Calu3 (cell line): ENCODE data around the gene SLC28A3. TPM values are rescaled to one million over a fixed set of nuclear protein-coding genes. Genes with fewer than 3 reads are reported as not detected.

Experiments
- BruUV-seq: library from RNA; stranded (reverse); fragments of 400-500 nt; replicated peaks from 2 replicates; lab custom pipeline; 2021; lab: Mats Ljungman, UMichigan
- CTCF ChIA-PET: fragments of 300-600 bp; sonication (Branson Sonifier 250); formaldehyde crosslinking; loops from one replicate; lab custom pipeline; 2022; ENCODE audit warnings: antibody characterized with exemption; lab: Charles Lee
- DNase-seq: peaks from one replicate; pipeline ENCODE4 v3.0.0; 2022
- H3K27ac Mint-ChIP-seq: one replicate; pipeline ENCODE4 v1.8.0; 2022; ENCODE audit warnings: mixed read lengths; ENCODE audit not compliant: unreplicated experiment
- H3K27me3 Mint-ChIP-seq: one replicate; pipeline ENCODE4 v1.8.0; 2022; ENCODE audit warnings: mixed read lengths; ENCODE audit not compliant: unreplicated experiment
- H3K36me3 Mint-ChIP-seq: one replicate; pipeline ENCODE4 v1.8.0; 2022; ENCODE audit warnings: mild to moderate bottlenecking, moderate library complexity, mixed read lengths; ENCODE audit not compliant: insufficient read depth, unreplicated experiment
- H3K4me1 Mint-ChIP-seq: one replicate; pipeline ENCODE4 v1.8.0; 2022; ENCODE audit warnings: mild to moderate bottlenecking, low read depth, mixed read lengths; ENCODE audit not compliant: unreplicated experiment
- H3K4me3 Mint-ChIP-seq: one replicate; pipeline ENCODE4 v1.8.0; 2022; ENCODE audit warnings: mild to moderate bottlenecking, low read depth, moderate library complexity, mixed read lengths; ENCODE audit not compliant: unreplicated experiment
- H3K9me3 Mint-ChIP-seq: one replicate; pipeline ENCODE4 v1.8.0; 2022; ENCODE audit warnings: low read depth, mixed read lengths; ENCODE audit not compliant: unreplicated experiment
- intact Hi-C: fragments of 100-400 bp; cut with micrococcal nuclease; formaldehyde crosslinking; loops from one replicate; pipeline ENCODE4 v1.10.0; 2022; ENCODE audit not compliant: unreplicated experiment
- total RNA-seq: library from RNA; stranded (reverse); gene quantifications from 2 replicates; pipeline ENCODE4 v1.2.3, GENCODE V29; 2022
- TF ChIP-seq, protein P1 (sequence below): fragments of 200-600 bp; IDR thresholded peaks from one replicate; pipeline ENCODE4 v1.8.0; 2022; ENCODE audit warnings: antibody characterized with exemption; ENCODE audit not compliant: unreplicated experiment

SLC28A3 gene
- total RNA-seq, 1 experiment from 2014 or later, result 10.7 TPM

DNA sequence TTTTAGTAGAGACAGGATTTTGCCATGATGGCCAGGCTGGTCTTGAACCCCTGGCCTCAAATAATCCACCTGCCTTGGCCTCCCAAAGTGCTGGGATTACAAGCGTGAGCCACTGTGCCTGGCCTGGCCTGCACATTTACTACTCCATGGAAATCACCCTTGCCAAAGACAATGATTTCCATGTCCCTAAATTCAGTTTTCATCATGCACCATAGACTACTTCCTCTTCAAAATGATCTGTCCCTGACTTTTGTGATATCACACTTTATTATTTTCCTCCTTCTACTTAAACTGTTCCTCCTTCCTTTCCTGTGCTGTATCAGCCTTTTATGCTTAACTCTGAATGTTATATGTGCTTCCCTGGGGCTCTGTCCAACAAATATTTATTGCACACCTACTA, 20.3 kb downstream of the SLC28A3 start:
- Mint-ChIP-seq H3K4me3 (no peak overlapping the region), H3K27me3 (no peaks in the 10 kb centered on the region), H3K36me3 (no peaks in the 10 kb centered on the region), H3K9me3 (no peaks in the 10 kb centered on the region), H3K4me1 (peaks cover 21% of the 10 kb centered on the region), H3K27ac (no peak overlapping the region)
- CTCF ChIA-PET, result no interaction called here
- TF ChIP-seq, protein P1, sequence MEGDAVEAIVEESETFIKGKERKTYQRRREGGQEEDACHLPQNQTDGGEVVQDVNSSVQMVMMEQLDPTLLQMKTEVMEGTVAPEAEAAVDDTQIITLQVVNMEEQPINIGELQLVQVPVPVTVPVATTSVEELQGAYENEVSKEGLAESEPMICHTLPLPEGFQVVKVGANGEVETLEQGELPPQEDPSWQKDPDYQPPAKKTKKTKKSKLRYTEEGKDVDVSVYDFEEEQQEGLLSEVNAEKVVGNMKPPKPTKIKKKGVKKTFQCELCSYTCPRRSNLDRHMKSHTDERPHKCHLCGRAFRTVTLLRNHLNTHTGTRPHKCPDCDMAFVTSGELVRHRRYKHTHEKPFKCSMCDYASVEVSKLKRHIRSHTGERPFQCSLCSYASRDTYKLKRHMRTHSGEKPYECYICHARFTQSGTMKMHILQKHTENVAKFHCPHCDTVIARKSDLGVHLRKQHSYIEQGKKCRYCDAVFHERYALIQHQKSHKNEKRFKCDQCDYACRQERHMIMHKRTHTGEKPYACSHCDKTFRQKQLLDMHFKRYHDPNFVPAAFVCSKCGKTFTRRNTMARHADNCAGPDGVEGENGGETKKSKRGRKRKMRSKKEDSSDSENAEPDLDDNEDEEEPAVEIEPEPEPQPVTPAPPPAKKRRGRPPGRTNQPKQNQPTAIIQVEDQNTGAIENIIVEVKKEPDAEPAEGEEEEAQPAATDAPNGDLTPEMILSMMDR, result no peak
- no peak for DNase-seq
- BruUV-seq, result no TSS peak
- intact Hi-C loops, result no loop called here

DNA sequence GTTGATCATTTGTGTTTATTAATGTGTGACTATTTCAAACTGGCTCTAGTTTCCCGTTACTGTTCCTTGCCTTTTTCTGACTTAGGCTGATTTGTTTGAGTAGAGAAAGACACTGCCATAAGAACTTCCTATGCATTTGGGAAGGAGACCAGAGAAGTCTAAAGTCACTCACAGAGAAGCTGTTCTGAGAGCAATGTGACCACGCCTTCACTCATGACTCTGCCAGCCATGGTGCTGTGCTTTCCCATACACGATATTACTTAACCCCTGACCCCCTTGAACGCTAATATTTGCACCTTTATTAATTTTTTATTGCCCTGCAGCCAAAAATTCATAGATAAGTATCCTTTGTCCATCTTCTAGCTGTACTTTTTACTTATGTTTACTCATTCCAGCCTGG, 20.9 kb downstream of the SLC28A3 start:
- Mint-ChIP-seq H3K27ac (no peak overlapping the region), H3K4me1 (peaks cover 21% of the 10 kb centered on the region), H3K27me3 (no peaks in the 10 kb centered on the region), H3K9me3 (no peaks in the 10 kb centered on the region), H3K4me3 (no peak overlapping the region), H3K36me3 (no peaks in the 10 kb centered on the region)
- no TSS peak for BruUV-seq
- TF ChIP-seq, protein P1, result no peak
- intact Hi-C loops, result no loop called here
- DNase-seq, result no peak
- CTCF ChIA-PET, result no interaction called here

DNA sequence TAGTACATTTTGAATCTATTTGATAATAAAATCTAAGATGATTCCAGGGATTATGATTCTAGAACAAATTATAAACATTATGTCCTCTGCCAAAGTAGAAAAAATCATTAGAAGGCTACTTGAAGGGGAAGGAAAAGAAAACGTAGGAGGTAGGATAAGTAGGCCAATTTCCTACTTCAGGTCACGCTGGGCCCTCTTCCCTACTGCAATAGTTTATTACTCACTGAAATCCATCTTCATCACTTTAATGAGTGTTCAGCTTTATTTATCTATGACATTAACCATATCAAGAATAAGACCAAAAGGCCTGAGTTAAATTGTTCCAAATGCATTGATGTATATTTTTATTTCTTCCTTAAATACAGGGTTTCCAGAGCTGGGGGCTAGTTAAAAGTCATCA, 21.6 kb downstream of the SLC28A3 start:
- Mint-ChIP-seq H3K9me3 (no peaks in the 10 kb centered on the region), H3K4me3 (no peak overlapping the region), H3K36me3 (no peaks in the 10 kb centered on the region), H3K27ac (no peak overlapping the region), H3K4me1 (peaks cover 16% of the 10 kb centered on the region), H3K27me3 (no peaks in the 10 kb centered on the region)
- intact Hi-C loops, result no loop called here
- BruUV-seq, result no TSS peak
- no peak for DNase-seq
- TF ChIP-seq, protein P1, result no peak
- CTCF ChIA-PET, result no interaction called here

DNA sequence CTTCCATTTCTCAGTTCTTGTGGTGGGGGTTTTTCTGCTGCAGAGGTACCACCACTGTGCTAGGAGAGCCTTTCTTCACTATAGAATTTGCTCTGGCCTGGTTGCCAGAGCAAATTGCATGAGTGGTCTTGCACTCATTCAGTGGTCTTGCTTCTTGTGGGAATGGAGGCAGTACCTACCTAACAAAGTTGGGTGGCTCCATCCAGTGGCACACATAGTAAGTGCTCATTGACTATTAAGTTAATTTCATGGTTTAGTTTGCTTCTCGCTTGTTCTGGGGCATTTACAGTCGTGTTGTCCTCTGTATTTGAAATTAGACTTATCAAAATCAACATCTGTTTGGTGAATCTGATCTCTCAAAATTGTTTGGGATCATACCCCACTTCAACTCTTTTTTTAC, 23.0 kb downstream of the SLC28A3 start:
- CTCF ChIA-PET, result no interaction called here
- DNase-seq, result no peak
- Mint-ChIP-seq H3K27me3 (no peaks in the 10 kb centered on the region), H3K4me3 (no peak overlapping the region), H3K27ac (no peak overlapping the region), H3K9me3 (no peaks in the 10 kb centered on the region), H3K4me1 (peaks cover 9% of the 10 kb centered on the region), H3K36me3 (no peaks in the 10 kb centered on the region)
- intact Hi-C loops, result no loop called here
- TF ChIP-seq, protein P1, result no peak
- BruUV-seq, result no TSS peak
